Breast epithelium (tissue), 4 donors: ENCODE measurements around the gene SLAMF8. TPM values are rescaled to one million over a fixed set of nuclear protein-coding genes. Genes with fewer than 3 reads are reported as not detected.
A peak's percentile ranks its signal among the peaks of the same experiment; 100 is the strongest.

Experiments used
- DNase-seq, 2 donors: peaks; one replicate each; pipeline ENCODE4 v3.0.0-alpha.2; 2019; ENCODE audit warnings: low spot score in 2 of 2
- H3K27ac ChIP-seq, 2 donors: fragments of 200-600 bp; sonication (generic) in 1 of 2; one replicate each; pipeline ENCODE4 v1.5.1; 2016 to 2019; ENCODE audit warnings: mild to moderate bottlenecking in 1 of 2
- H3K27me3 ChIP-seq, 2 donors: fragments of 200-600 bp; sonication (generic) in 1 of 2; one replicate each; pipeline versions ENCODE4 v1.5.1 to v1.6.0; 2017 to 2019; ENCODE audit warnings: control low read depth in 1 of 2, mild to moderate bottlenecking in 1 of 2
- H3K36me3 ChIP-seq: fragments of 200-600 bp; one replicate; pipeline ENCODE4 v1.5.1; 2019
- H3K4me1 ChIP-seq, 2 donors: fragments of 200-600 bp; sonication (generic); one replicate each; pipeline ENCODE4 v1.5.1; 2016 to 2019; ENCODE audit warnings: control low read depth in 1 of 2
- H3K4me3 ChIP-seq, 3 donors: fragments of 200-600 bp; sonication (generic); 1 replicate in 2 of 3; 2 replicates in 1 of 3; pipeline ENCODE4 v1.5.1; 2016 to 2019; ENCODE audit warnings: mild to moderate bottlenecking in 3 of 3, moderate library complexity in 2 of 3
- H3K9me3 ChIP-seq, 2 donors: fragments of 200-600 bp; sonication (generic) in 1 of 2; one replicate each; pipeline ENCODE4 v1.5.1; 2016 to 2019; ENCODE audit warnings: control low read depth in 1 of 2
- POLR2A ChIP-seq: fragments of 450-650 bp; IDR thresholded peaks from one replicate; pipeline ENCODE4 v1.6.1; 2016; ENCODE audit warnings: antibody characterized with exemption, mild to moderate bottlenecking, moderate library complexity
- POLR2AphosphoS5 ChIP-seq, 3 donors: sonication (generic); formaldehyde crosslinking; IDR thresholded peaks; one replicate each; pipeline ENCODE4 v1.6.1; 2017; ENCODE audit warnings: antibody characterized with exemption in 3 of 3
- intact Hi-C: fragments of 100-400 bp; cut with DNase I; formaldehyde crosslinking; loops from one replicate; pipeline ENCODE4 v1.15.1; 2023; ENCODE audit warnings: low total_unique reads
- total RNA-seq, 3 donors: library from RNA; depleted of rRNA; stranded (reverse); fragments of >200 nt; gene quantifications; one replicate each; pipeline ENCODE4 v1.1.0, GENCODE V29; 2016
- TF ChIP-seq, protein P1 (sequence below), 3 donors: fragments of 450-650 bp; IDR thresholded peaks; one replicate each; pipeline ENCODE4 v1.5.1; 2016 to 2017; ENCODE audit warnings: antibody characterized with exemption in 3 of 3, mild to moderate bottlenecking in 3 of 3, moderate library complexity in 3 of 3

Gene SLAMF8
- total RNA-seq, 3 donors from 2014 or later = 2.3 to 15.4 (median 12.3) TPM

DNA sequence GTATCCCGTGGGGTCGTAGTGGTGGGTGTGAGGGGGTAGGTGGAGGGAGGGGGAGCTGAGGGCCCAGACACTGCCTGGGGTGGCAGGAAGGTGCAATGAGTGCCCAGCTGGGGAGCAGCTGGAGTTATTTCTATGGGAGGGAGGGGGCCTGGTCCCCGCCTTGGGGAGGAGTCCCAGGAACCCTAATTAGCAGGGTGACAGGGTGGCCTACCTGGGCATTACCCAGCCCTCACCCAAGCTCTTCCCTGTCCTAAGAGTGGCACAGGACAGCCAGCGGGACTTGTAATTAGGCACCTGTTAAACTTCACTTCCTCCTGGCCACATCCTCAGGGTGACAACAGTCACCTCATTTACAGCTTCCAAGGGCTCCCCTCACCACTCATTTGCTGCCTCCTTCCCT is 35.9 kb downstream of the SLAMF8 start, which contains the start of gene VSIG8:
VSIG8 (minus strand) TSS at position 101 of the 400 bp plus-strand sequence. CDS start 136 bp downstream, outside the sequence.
- intact Hi-C loops = no loop called here
- peaks cover under 1% of the 10 kb centered on the region in 2 donors for H3K4me1 ChIP-seq
- no peak for DNase-seq
- TF ChIP-seq, protein P1, sequence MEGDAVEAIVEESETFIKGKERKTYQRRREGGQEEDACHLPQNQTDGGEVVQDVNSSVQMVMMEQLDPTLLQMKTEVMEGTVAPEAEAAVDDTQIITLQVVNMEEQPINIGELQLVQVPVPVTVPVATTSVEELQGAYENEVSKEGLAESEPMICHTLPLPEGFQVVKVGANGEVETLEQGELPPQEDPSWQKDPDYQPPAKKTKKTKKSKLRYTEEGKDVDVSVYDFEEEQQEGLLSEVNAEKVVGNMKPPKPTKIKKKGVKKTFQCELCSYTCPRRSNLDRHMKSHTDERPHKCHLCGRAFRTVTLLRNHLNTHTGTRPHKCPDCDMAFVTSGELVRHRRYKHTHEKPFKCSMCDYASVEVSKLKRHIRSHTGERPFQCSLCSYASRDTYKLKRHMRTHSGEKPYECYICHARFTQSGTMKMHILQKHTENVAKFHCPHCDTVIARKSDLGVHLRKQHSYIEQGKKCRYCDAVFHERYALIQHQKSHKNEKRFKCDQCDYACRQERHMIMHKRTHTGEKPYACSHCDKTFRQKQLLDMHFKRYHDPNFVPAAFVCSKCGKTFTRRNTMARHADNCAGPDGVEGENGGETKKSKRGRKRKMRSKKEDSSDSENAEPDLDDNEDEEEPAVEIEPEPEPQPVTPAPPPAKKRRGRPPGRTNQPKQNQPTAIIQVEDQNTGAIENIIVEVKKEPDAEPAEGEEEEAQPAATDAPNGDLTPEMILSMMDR (IDR thresholded peaks at IDR 0.05) = no peak
- TF ChIP-seq POLR2A (no peak), POLR2AphosphoS5 (IDR thresholded peaks at IDR 0.05) (no peak)
- H3K9me3 ChIP-seq = no peaks in the 10 kb centered on the region
- H3K27ac ChIP-seq = no peak within 1 kb of the TSS
- no peaks in the 10 kb centered on the region for H3K36me3 ChIP-seq
- no peaks in the 10 kb centered on the region for H3K27me3 ChIP-seq
- no peak within 1 kb of the TSS for H3K4me3 ChIP-seq

DNA sequence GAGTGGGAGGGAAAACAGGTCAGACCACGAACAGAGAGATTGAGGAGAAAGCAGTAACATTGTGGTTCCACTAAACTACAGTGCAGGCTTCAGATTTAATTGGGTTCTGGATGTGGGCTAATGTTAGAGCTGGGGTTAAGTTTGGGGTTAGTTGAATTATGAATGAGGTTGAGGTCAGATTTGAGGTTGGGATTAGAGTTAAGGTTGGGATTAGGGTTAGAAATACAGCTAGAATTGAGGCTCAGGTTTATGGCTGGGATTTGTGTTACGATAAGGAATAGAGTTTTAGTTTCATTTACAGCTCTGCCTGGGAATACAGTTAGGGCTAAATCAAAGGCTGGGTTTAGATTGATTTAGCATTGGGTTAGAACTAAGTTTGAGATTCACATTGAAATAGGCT is 37.6 kb downstream of the SLAMF8 start:
- Histone ChIP-seq H3K27me3 (no peaks in the 10 kb centered on the region), H3K27ac (no peak overlapping the region), H3K4me3 (no peak overlapping the region), H3K4me1 (peaks cover 2 to 15% of the 10 kb centered on the region in 2 donors), H3K36me3 (no peaks in the 10 kb centered on the region), H3K9me3 (no peaks in the 10 kb centered on the region)
- intact Hi-C loops = no loop called here
- DNase-seq = no peak
- no peak for TF ChIP-seq POLR2AphosphoS5 (IDR thresholded peaks at IDR 0.05)
- TF ChIP-seq POLR2A = no peak
- TF ChIP-seq, protein P1 (IDR thresholded peaks at IDR 0.05) = no peak

DNA sequence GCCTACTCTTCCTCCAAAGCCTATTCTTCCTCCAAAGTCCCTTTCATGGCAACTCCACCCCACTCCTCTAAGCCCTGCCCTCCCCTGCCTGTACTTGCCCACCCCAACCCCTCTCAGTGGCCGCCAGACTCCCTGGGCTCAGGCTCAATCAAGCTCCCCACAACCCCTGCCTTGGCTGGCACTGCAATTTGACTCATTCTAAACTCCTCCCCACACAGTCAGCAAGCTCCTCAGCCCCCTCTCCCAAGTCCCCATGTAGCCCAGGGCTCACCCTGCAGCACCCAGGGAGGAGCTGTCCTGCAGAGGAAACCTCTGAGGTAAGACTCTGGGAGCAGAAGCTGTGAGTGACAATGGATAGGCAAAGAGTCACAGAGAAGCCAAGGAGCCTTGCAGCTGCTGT is 39.4 kb downstream of the SLAMF8 start:
- no peaks in the 10 kb centered on the region for H3K27me3 ChIP-seq
- no peaks in the 10 kb centered on the region for H3K9me3 ChIP-seq
- no peak overlapping the region for H3K27ac ChIP-seq
- no peak for DNase-seq
- peaks cover 2 to 15% of the 10 kb centered on the region in 2 donors for H3K4me1 ChIP-seq
- no peak overlapping the region for H3K4me3 ChIP-seq
- TF ChIP-seq POLR2A (no peak), POLR2AphosphoS5 (IDR thresholded peaks at IDR 0.05) (no peak)
- TF ChIP-seq, protein P1 (IDR thresholded peaks at IDR 0.05) = no peak
- intact Hi-C loops = no loop called here
- no peaks in the 10 kb centered on the region for H3K36me3 ChIP-seq

DNA sequence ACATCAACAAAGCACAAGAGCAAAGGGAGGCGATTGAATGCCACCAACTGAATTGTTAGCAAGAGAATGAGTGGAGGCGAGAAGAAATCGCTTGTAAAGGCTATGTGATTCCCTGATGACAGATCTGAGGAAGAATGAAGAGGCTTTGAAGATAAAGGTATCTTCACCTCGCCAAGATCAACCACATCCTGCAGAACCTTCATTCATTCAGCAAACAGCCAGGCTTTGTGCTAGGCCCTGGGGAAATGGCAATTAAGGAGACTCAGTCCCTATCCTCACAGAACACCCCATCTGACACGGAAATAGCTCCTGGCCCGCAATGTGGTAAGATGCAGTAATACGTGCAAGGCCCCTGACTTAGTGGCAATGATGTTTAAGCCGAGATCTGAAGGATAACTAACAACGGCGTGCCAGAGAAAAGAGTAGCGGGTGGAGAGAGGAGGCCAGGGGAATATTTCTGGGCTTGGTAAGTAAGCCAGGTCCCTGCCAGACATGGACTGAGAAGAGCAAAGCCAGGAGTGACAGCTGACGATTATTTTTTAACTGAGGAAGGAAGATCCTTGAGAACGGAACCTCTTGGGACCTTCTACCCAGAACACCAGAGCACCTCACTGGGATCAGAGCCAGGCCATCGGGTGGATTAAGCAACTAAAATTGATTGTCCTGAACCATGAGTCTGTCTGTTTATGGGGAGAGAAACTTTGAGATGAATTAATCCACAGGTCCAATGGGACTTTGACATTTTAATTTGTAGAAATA is 40.4 kb downstream of the SLAMF8 start:
- TF ChIP-seq, protein P1 (IDR thresholded peaks at IDR 0.05) = no peak
- TF ChIP-seq POLR2A = no peak
- TF ChIP-seq POLR2AphosphoS5 (IDR thresholded peaks at IDR 0.05) = no peak
- intact Hi-C loops = no loop called here
- no peaks in the 10 kb centered on the region for H3K36me3 ChIP-seq
- no peaks in the 10 kb centered on the region for H3K27me3 ChIP-seq
- peak overlapping the region; percentile 71 to 88 for H3K27ac ChIP-seq
- H3K4me1 ChIP-seq = peaks cover 2 to 15% of the 10 kb centered on the region in 2 donors
- no peaks in the 10 kb centered on the region for H3K9me3 ChIP-seq
- H3K4me3 ChIP-seq = no peak overlapping the region
- DNase-seq = no peak

DNA sequence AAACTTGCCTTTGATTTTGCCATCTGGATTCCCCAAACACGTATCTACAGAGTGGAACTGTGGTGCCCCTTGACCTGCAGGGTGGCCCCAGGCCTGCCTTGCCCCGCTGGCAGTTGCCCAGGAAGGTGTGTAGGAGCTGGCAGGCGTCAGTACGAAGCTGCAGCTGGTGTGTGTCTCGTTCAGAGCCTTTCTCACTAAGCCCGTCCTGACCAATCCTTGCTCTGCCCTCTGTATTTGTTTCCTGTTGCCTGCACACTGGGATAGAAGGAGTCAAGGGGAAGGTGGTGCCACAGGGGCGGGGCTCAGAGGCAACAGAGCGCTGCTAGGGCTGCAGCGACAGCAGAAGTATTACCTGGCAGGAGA is 41.0 kb downstream of the SLAMF8 start:
- H3K27me3 ChIP-seq = no peaks in the 10 kb centered on the region
- intact Hi-C loops = no loop called here
- H3K36me3 ChIP-seq = no peaks in the 10 kb centered on the region
- no peaks in the 10 kb centered on the region for H3K9me3 ChIP-seq
- peak; percentile 62 to 70 for DNase-seq
- TF ChIP-seq POLR2AphosphoS5 (IDR thresholded peaks at IDR 0.05) = no peak
- peak overlapping the region; percentile 71 to 88 for H3K27ac ChIP-seq
- H3K4me1 ChIP-seq = peaks cover 2 to 15% of the 10 kb centered on the region in 2 donors
- H3K4me3 ChIP-seq = no peak overlapping the region
